ENCODE measurements around the gene ADCY5. TPM values are rescaled to one million over a fixed set of nuclear protein-coding genes. Genes with fewer than 3 reads are reported as not detected.

The ADCY5 gene
- total RNA-seq, 4 donors from 2014 or later, result 14.0 to 86.8 (median 41.5) TPM

DNA sequence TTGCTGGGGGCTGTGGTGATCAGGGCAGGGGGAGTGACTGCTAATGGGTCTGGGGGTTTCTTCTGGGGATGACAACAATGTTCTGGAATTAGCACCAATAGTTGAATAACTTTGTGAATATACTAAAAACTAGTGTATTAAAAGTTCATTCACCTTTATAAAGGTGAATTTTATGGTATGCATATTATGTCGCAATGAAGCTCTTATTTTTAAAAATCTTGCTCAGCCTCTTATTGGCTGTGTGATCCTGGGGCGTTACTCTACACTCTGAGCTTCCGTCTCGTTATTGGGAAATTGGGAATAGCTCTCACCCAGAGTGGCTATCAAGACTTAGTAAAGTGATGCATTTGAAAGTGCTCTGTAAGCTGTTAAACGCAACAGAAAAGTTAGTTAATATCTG lies 141.8 kb downstream of the ADCY5 start:
- TF ChIP-seq, protein P1, sequence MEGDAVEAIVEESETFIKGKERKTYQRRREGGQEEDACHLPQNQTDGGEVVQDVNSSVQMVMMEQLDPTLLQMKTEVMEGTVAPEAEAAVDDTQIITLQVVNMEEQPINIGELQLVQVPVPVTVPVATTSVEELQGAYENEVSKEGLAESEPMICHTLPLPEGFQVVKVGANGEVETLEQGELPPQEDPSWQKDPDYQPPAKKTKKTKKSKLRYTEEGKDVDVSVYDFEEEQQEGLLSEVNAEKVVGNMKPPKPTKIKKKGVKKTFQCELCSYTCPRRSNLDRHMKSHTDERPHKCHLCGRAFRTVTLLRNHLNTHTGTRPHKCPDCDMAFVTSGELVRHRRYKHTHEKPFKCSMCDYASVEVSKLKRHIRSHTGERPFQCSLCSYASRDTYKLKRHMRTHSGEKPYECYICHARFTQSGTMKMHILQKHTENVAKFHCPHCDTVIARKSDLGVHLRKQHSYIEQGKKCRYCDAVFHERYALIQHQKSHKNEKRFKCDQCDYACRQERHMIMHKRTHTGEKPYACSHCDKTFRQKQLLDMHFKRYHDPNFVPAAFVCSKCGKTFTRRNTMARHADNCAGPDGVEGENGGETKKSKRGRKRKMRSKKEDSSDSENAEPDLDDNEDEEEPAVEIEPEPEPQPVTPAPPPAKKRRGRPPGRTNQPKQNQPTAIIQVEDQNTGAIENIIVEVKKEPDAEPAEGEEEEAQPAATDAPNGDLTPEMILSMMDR (IDR thresholded peaks at IDR 0.05), result no peak
- DNase-seq (ENCODE audit: low spot score) (no peak), ATAC-seq (ENCODE audit: low FRiP score) (no peak)

DNA sequence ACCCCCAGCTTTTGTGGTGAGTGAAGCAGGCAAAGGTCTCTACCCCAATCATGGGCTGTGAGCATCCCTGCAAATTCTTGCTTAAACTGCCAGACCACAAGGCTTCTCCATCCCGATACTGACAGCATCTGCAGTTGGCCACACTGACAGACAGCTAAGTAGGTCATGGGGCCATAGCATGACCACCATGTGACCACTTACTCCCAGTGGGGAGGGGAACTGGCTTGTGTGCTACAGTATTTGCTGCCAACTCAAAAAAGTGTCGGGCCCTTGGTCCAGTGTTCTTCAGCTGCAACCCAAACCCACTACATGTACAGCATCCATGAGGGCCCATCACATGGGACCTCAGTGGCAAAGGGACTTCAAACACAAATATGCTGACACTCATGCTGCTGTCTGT lies 143.7 kb downstream of the ADCY5 start:
- DNase-seq (ENCODE audit: low spot score) (no peak), ATAC-seq (ENCODE audit: low FRiP score) (no peak)
- TF ChIP-seq, protein P1 (IDR thresholded peaks at IDR 0.05), result no peak

DNA sequence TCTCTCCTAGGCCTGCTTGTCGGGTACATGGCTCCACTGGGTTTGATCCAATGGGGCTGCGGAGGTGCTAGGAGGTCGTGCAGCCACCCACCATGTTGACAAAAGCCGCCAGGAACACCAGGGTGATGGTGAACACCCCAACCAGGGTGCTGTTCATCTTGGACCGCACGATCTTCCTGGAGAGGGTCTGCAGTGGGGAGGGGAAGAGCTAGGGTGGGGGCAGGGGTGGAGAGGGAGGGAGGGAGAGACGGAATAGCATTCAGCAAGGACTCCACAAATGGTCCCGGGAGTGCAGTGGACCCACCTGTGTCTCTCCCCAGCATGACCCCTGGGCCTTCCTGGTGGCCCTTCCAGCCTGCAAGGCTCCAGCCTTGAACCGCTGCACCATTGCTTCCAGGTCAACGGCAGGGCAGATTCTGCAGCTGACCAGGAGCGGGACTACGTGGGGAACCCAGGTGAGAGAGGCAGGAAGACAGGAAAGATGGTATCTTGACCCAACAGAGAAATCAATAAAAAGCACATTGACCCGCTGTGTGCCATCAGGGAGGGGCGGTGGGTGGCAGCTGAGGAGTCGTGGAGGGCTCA lies 144.8 kb downstream of the ADCY5 start:
- no peak for DNase-seq (ENCODE audit: low spot score)
- no peak for ATAC-seq (ENCODE audit: low FRiP score)
- TF ChIP-seq, protein P1 (IDR thresholded peaks at IDR 0.05), result no peak

- TF ChIP-seq, protein P1 (IDR thresholded peaks at IDR 0.05), result no peak
- no peak for ATAC-seq (ENCODE audit: low FRiP score)
- no peak for DNase-seq (ENCODE audit: low spot score)
Measured at GRCh38 chr3:123302961-123303360, 145.9 kb downstream of the ADCY5 start.

DNA sequence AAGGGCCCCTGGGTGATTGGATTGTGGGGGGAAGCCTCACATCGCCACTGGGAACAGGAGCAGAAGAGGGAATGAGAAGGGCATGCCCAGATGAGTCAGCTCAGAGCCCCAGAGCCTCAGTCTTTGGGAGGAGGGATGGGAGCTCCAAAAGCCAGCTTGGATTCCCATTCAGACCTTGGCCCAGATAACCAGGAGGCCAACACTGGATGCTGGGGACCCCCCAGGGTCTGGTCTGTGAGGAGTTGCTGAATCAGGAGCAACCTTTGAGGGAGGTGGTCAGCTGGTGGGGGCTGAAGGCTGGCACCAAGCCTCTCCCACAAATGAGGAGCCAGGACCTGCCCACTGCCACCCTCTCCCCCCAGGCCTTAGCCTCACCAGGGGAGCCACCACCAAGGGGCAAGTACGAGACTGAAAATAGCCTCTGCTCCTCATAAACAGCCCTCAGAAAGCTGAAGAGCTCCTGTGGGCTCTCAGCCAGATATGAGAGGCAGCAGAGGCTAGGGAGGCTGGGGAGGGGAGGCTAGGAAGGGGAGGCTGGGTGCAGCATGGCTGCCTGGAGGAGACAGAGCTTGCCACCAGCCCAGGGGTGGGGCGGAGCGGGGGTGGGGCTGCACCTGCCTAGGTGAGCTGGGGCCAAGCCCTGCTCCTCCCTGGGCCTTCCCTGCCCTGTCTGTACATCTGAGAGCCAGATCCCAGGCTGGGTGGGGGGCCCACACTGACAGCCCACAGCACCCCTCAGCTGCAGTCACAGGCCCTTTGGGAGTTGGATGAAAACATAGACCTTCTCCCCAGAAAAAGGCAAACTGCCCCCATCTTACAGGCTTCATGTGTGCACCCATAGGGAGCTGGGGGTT lies 147.3 kb downstream of the ADCY5 start:
- ATAC-seq (ENCODE audit: low FRiP score) (no peak), DNase-seq (ENCODE audit: low spot score) (no peak)
- TF ChIP-seq, protein P1 (IDR thresholded peaks at IDR 0.05), result no peak

- DNase-seq (ENCODE audit: low spot score) (no peak), ATAC-seq (ENCODE audit: low FRiP score) (no peak)
- TF ChIP-seq, protein P1 (IDR thresholded peaks at IDR 0.05), result no peak
Measured at GRCh38 chr3:123300583-123300982, 148.3 kb downstream of the ADCY5 start.

- ATAC-seq (ENCODE audit: low FRiP score) (no peak), DNase-seq (ENCODE audit: low spot score) (no peak)
- TF ChIP-seq, protein P1 (IDR thresholded peaks at IDR 0.05), result no peak
Measured at GRCh38 chr3:123300056-123300455, 148.8 kb downstream of the ADCY5 start.
